Measurements from ENCODE around the gene PRDM2. TPM values are rescaled to one million over a fixed set of nuclear protein-coding genes. Genes with fewer than 3 reads are reported as not detected.
"Not testable (repeated sequence)": the region's sequence is repeated elsewhere in the genome, so short reads cannot be mapped to it uniquely, and the experiment has no call there.

Gene PRDM2
- total and polyA plus RNA-seq, 2 experiments from 2014 or later: 9.7 to 15.1 TPM

DNA sequence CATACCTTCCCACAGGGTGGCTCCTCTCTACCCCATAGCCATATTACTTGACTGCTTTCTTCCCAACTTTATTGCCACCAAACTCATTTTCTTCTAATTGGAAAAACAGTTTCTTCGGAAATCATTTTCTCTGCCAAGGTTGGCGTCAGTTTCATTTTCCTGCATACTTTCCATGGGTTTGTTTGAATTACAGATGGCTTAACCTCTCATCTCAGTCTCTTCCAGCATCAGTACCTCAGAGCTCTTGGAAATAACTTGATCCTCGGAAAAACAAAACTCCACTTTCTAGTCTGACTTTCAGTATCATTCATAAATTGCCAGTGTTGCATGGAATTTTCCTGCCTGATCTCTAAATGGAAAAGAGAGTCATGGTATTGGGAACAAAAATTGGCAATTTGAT, 20.3 kb upstream of the PRDM2 start:
- Histone ChIP-seq H3K4me3 (no peak overlapping the region), H3K4me2 (ENCODE audit: unreplicated experiment) (no peak overlapping the region), H3K36me3 (ENCODE audit: low read depth) (no peaks in the 10 kb centered on the region), H3K9me3 (ENCODE audit: low read depth) (no peaks in the 10 kb centered on the region), H3K79me2 (ENCODE audit: insufficient read depth) (no peaks in the 10 kb centered on the region), H3K27me3 (replicated peaks; ENCODE audit: insufficient read depth) (no peaks in the 10 kb centered on the region), H3K4me1 (ENCODE audit: insufficient read depth) (peaks cover 10% of the 10 kb centered on the region), H2AFZ (no peak overlapping the region), H4K20me1 (ENCODE audit: insufficient read depth) (no peaks in the 10 kb centered on the region), H3F3A (ENCODE audit: insufficient read depth) (peaks cover 15% of the 10 kb centered on the region), H3K9ac (no peak overlapping the region), H3K9me2 (ENCODE audit: insufficient read depth) (no peaks in the 10 kb centered on the region), H3K27ac (no peak overlapping the region)
- no peak for TF ChIP-seq EZH2 (IDR thresholded peaks at IDR 0.05; ENCODE audit: insufficient read depth, poor library complexity, severe bottlenecking)
- no peak for TF ChIP-seq EZH2phosphoT487 (IDR thresholded peaks at IDR 0.05; ENCODE audit: insufficient read depth, low read depth)
- WGBS, 2 experiments (ENCODE audit: low coverage in 1 of 2, low lambda C conversion rate in 2 of 2, missing lambda C conversion rate in 2 of 2): 18 to 20% methylated on average over 3 of the region's 3 CpGs
- in situ Hi-C loops (cut with MboI): loop anchor here (10.0 kb wide), 1 partner anchor 125 kb away; no protein-coding TSS in a partner anchor
- no peak for DNase-seq

DNA sequence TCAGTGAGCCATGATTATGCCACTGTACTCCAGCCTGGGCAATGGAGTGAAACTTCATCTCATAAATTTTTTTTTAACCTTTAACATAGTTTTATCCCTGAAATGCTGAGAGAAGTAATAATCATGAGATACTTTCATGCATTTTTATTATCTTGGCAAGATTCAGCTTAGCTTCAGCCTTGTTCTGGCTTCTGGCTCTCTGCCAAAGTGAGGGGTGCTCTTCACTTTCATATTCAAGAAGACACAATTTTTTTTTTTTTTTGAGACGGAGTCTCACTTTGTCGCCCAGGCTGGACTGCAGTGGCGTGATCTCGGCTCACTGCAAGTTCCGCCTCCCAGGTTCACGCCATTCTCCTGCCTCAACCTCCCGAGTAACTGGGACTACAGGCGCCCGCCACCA, 19.4 kb upstream of the PRDM2 start:
- DNase-seq; H3K9me2 ChIP-seq (ENCODE audit: insufficient read depth); H3K27ac ChIP-seq; in situ Hi-C loops (cut with MboI); H2AFZ ChIP-seq; H3K36me3 ChIP-seq (ENCODE audit: low read depth); H3K9me3 ChIP-seq (ENCODE audit: low read depth); H3K9ac ChIP-seq; H3K4me1 ChIP-seq (ENCODE audit: insufficient read depth); H3K4me3 ChIP-seq; H4K20me1 ChIP-seq (ENCODE audit: insufficient read depth); H3K27me3 ChIP-seq (replicated peaks; ENCODE audit: insufficient read depth); H3F3A ChIP-seq (ENCODE audit: insufficient read depth); H3K79me2 ChIP-seq (ENCODE audit: insufficient read depth); H3K4me2 ChIP-seq (ENCODE audit: unreplicated experiment): not testable (repeated sequence)
- WGBS, 2 experiments (ENCODE audit: low coverage in 1 of 2, low lambda C conversion rate in 2 of 2, missing lambda C conversion rate in 2 of 2): 77 to 78% methylated on average over 7 to 9 of the region's 9 CpGs

- DNase-seq: no peak
- no peaks in the 10 kb centered on the region for H3K36me3 ChIP-seq (ENCODE audit: low read depth)
- no peak for TF ChIP-seq EZH2phosphoT487 (IDR thresholded peaks at IDR 0.05; ENCODE audit: insufficient read depth, low read depth)
- no peak for TF ChIP-seq EZH2 (IDR thresholded peaks at IDR 0.05; ENCODE audit: insufficient read depth, poor library complexity, severe bottlenecking)
- H3K4me1 ChIP-seq (ENCODE audit: insufficient read depth): no peaks in the 10 kb centered on the region
- in situ Hi-C loops (cut with MboI): no loop called here
- no peak overlapping the region for H3K4me3 ChIP-seq
- H3K27ac ChIP-seq: no peak overlapping the region
- no peaks in the 10 kb centered on the region for H3K27me3 ChIP-seq (replicated peaks; ENCODE audit: insufficient read depth)
- no peaks in the 10 kb centered on the region for H3K9me2 ChIP-seq (ENCODE audit: insufficient read depth)
- H3K9ac ChIP-seq: no peak overlapping the region
- H2AFZ ChIP-seq: no peak overlapping the region
- no peaks in the 10 kb centered on the region for H3K9me3 ChIP-seq (ENCODE audit: low read depth)
- H3F3A ChIP-seq (ENCODE audit: insufficient read depth): no peaks in the 10 kb centered on the region
- WGBS, 2 experiments (ENCODE audit: low coverage in 1 of 2, low lambda C conversion rate in 2 of 2, missing lambda C conversion rate in 2 of 2): 50 to 89% methylated on average over 1 of the region's 1 CpG
- no peak overlapping the region for H3K4me2 ChIP-seq (ENCODE audit: unreplicated experiment)
- H4K20me1 ChIP-seq (ENCODE audit: insufficient read depth): no peaks in the 10 kb centered on the region
- H3K79me2 ChIP-seq (ENCODE audit: insufficient read depth): no peaks in the 10 kb centered on the region
Observed at GRCh38 chr1:13681921-13682320, 18.1 kb upstream of the PRDM2 start.

- Histone ChIP-seq H3K4me2 (ENCODE audit: unreplicated experiment) (no peak overlapping the region), H3K27ac (no peak overlapping the region), H3F3A (ENCODE audit: insufficient read depth) (no peaks in the 10 kb centered on the region), H3K4me3 (no peak overlapping the region), H3K9me3 (ENCODE audit: low read depth) (no peaks in the 10 kb centered on the region), H3K79me2 (ENCODE audit: insufficient read depth) (no peaks in the 10 kb centered on the region), H3K9me2 (ENCODE audit: insufficient read depth) (no peaks in the 10 kb centered on the region), H3K4me1 (ENCODE audit: insufficient read depth) (no peaks in the 10 kb centered on the region), H3K36me3 (ENCODE audit: low read depth) (no peaks in the 10 kb centered on the region), H2AFZ (no peak overlapping the region), H3K9ac (no peak overlapping the region), H3K27me3 (replicated peaks; ENCODE audit: insufficient read depth) (no peaks in the 10 kb centered on the region), H4K20me1 (ENCODE audit: insufficient read depth) (no peaks in the 10 kb centered on the region)
- in situ Hi-C loops (cut with MboI): no loop called here
- WGBS, 2 experiments (ENCODE audit: low coverage in 1 of 2, low lambda C conversion rate in 2 of 2, missing lambda C conversion rate in 2 of 2): 72 to 74% methylated on average over 3 of the region's 3 CpGs
- TF ChIP-seq EZH2 (IDR thresholded peaks at IDR 0.05; ENCODE audit: insufficient read depth, poor library complexity, severe bottlenecking): no peak
- no peak for TF ChIP-seq EZH2phosphoT487 (IDR thresholded peaks at IDR 0.05; ENCODE audit: insufficient read depth, low read depth)
- no peak for DNase-seq
Observed at GRCh38 chr1:13682444-13682843, 17.5 kb upstream of the PRDM2 start.

DNA sequence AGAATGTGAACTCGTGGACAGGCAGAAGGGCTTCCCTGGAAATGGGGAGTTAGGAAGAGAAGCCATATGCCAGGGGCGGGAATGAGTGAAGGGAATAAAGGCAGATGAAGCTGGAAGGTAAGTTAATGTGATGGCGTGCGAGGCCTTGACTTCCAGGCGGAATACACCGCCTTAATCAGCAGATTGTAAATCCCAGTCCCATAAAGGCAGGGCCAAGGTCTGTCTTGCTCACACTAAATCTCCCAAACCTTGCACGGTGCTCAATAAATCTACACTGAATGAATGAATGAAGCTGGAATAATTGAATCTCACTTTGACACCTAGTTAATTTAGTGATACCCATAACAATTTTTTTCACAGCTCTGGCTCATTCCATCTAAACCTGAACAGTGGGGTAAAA, 16.8 kb upstream of the PRDM2 start:
- in situ Hi-C loops (cut with MboI): no loop called here

More for the DNA sequence above, 16.8 kb upstream of the PRDM2 start:
- Histone ChIP-seq H3F3A (ENCODE audit: insufficient read depth) (no peaks in the 10 kb centered on the region), H3K9me3 (ENCODE audit: low read depth) (no peaks in the 10 kb centered on the region), H3K36me3 (ENCODE audit: low read depth) (no peaks in the 10 kb centered on the region), H3K27me3 (replicated peaks; ENCODE audit: insufficient read depth) (no peaks in the 10 kb centered on the region), H3K27ac (no peak overlapping the region), H3K9me2 (ENCODE audit: insufficient read depth) (no peaks in the 10 kb centered on the region), H2AFZ (no peak overlapping the region), H3K4me1 (ENCODE audit: insufficient read depth) (no peaks in the 10 kb centered on the region), H3K4me3 (no peak overlapping the region), H3K9ac (no peak overlapping the region), H4K20me1 (ENCODE audit: insufficient read depth) (no peaks in the 10 kb centered on the region), H3K79me2 (ENCODE audit: insufficient read depth) (no peaks in the 10 kb centered on the region), H3K4me2 (ENCODE audit: unreplicated experiment) (no peak overlapping the region)
- TF ChIP-seq EZH2 (IDR thresholded peaks at IDR 0.05; ENCODE audit: insufficient read depth, poor library complexity, severe bottlenecking): no peak
- no peak for TF ChIP-seq EZH2phosphoT487 (IDR thresholded peaks at IDR 0.05; ENCODE audit: insufficient read depth, low read depth)
- no peak for DNase-seq
- WGBS, 2 experiments (ENCODE audit: low coverage in 1 of 2, low lambda C conversion rate in 2 of 2, missing lambda C conversion rate in 2 of 2): 75 to 77% methylated on average over 7 of the region's 7 CpGs
